H1 (cell line): ENCODE results near the gene CASD1. TPM values are rescaled to one million over a fixed set of nuclear protein-coding genes. Genes with fewer than 3 reads are reported as not detected.

ENCODE experiments used
- CTCF ChIP-seq, 3 experiments: IDR thresholded peaks; 1 replicate in 2 of 3; 2 replicates in 1 of 3; pipeline versions ENCODE4 v1.5.1 to v1.6.1; 2011; ENCODE audit warnings: low read length in 3 of 3, mild to moderate bottlenecking in 3 of 3, inconsistent platforms in 2 of 3, low read depth in 1 of 3, moderate library complexity in 1 of 3; ENCODE audit not compliant: insufficient read depth in 1 of 3; ENCODE audit errors: control extremely low read depth in 1 of 3
- FOSL1 ChIP-seq: IDR thresholded peaks from 2 replicates; pipeline ENCODE4 v1.6.1; 2011; ENCODE audit warnings: mild to moderate bottlenecking, low read depth, low read length, moderate library complexity; ENCODE audit not compliant: insufficient read depth
- HDAC2 ChIP-seq, 2 experiments: fragments of 300-600 bp in 1 of 2; sonication (generic) in 1 of 2; IDR thresholded peaks; 2 replicates each; pipeline ENCODE4 v1.6.1; 2011 to 2012; ENCODE audit warnings: low read depth in 2 of 2, low read length in 2 of 2, mild to moderate bottlenecking in 2 of 2, moderate library complexity in 2 of 2, borderline replicate concordance in 1 of 2, inconsistent platforms in 1 of 2
- TCF12 ChIP-seq: IDR thresholded peaks from 2 replicates; pipeline ENCODE4 v1.6.1; 2011; ENCODE audit warnings: low read depth, mild to moderate bottlenecking, low read length
- polyA plus RNA-seq, 7 experiments: library from polyadenylated mRNA; depleted of rRNA in 3 of 7; stranded (reverse) in 5 of 7; unstranded in 2 of 7; fragments of >200 nt in 5 of 7; fragments of 200-250 nt in 2 of 7; gene quantifications; 1 replicate in 5 of 7; 2 replicates in 1 of 7; 4 replicates in 1 of 7; pipeline versions ENCODE4 v1.2.1 to v1.2.3, GENCODE V29; 2011 to 2013; ENCODE audit warnings: missing spikeins in 2 of 7, mixed read lengths in 2 of 7
- total RNA-seq: library from RNA; stranded (reverse); fragmentation: NEBNext Ultra II Directional; extraction: Animal tissue kit (Norgen Biotek cat#: 25700); gene quantifications from 2 replicates; pipeline ENCODE4 v1.2.1, GENCODE V29; 2021

CASD1 gene
- total and polyA plus RNA-seq, 2 of the 8 experiments (the other 6 are each of a cell fraction or from before 2014, with no cell fraction given) = 14.2 to 18.8 TPM

- no peak for TF ChIP-seq TCF12
- TF ChIP-seq CTCF (IDR thresholded peaks at IDR 0.05; ENCODE audit: control extremely low read depth in 1 of 3, insufficient read depth in 1 of 3, low read depth in 1 of 3, low read length in 3 of 3) = no peak
- no peak for TF ChIP-seq FOSL1
- TF ChIP-seq HDAC2 (IDR thresholded peaks at IDR 0.05; ENCODE audit: borderline replicate concordance in 1 of 2, low read depth in 2 of 2, low read length in 2 of 2) = no peak
Observed at GRCh38 chr7:94578614-94579013, 69.0 kb downstream of the CASD1 start (continued).
